HepG2 (cell line): Measurements from ENCODE around the gene NOL12. TPM values are rescaled to one million over a fixed set of nuclear protein-coding genes. Genes with fewer than 3 reads are reported as not detected.

ENCODE experiments used
- ATRX ChIP-seq: sonication (generic); formaldehyde crosslinking; IDR thresholded peaks from 2 replicates; pipeline ENCODE4 v1.4.0; 2020; ENCODE audit warnings: missing genetic modification reagents, borderline replicate concordance
- CHCHD3 ChIP-seq: sonication (generic); formaldehyde crosslinking; IDR thresholded peaks from 2 replicates; pipeline ENCODE4 v1.8.0; 2022; ENCODE audit warnings: mild to moderate bottlenecking, missing genetic modification reagents, moderate library complexity
- HOXA5 ChIP-seq: sonication (generic); formaldehyde crosslinking; IDR thresholded peaks from 2 replicates; pipeline ENCODE4 v1.4.0; 2020; ENCODE audit warnings: missing genetic modification reagents
- JDP2 ChIP-seq: sonication (generic); formaldehyde crosslinking; IDR thresholded peaks from 2 replicates; pipeline ENCODE4 v1.8.1; 2022; ENCODE audit warnings: missing genetic modification reagents, borderline replicate concordance
- MTF2 ChIP-seq: sonication (generic); formaldehyde crosslinking; IDR thresholded peaks from 2 replicates; pipeline ENCODE4 v1.5.0; 2020; ENCODE audit warnings: missing genetic modification reagents, borderline replicate concordance
- NONO ChIP-seq, 2 experiments: fragments of 450-650 bp in 1 of 2; sonication (generic) in 1 of 2; formaldehyde crosslinking in 1 of 2; IDR thresholded peaks in 1 of 2; conservative IDR thresholded peaks in 1 of 2; 2 replicates each; pipeline versions ENCODE4 v1.6.1 to v1.8.0; 2017 to 2022; ENCODE audit warnings: mild to moderate bottlenecking in 1 of 2, missing genetic modification reagents in 1 of 2, moderate library complexity in 1 of 2
- POLR2A ChIP-seq, 2 experiments: IDR thresholded peaks; 2 replicates each; pipeline ENCODE4 v1.6.1; 2011; ENCODE audit warnings: low read depth in 2 of 2, low read length in 2 of 2, mild to moderate bottlenecking in 1 of 2, moderate library complexity in 1 of 2; ENCODE audit not compliant: insufficient read depth in 1 of 2
- POLR2G ChIP-seq: fragments of 200-400 bp; formaldehyde crosslinking; IDR thresholded peaks from 2 replicates; pipeline ENCODE4 v1.6.1; 2018; ENCODE audit warnings: mild to moderate bottlenecking, low read depth, low read length, moderate library complexity
- REXO4 ChIP-seq: sonication (generic); formaldehyde crosslinking; IDR thresholded peaks from 2 replicates; pipeline ENCODE4 v1.8.0; 2022; ENCODE audit warnings: missing genetic modification reagents, mild to moderate bottlenecking, borderline replicate concordance
- TBL1XR1 ChIP-seq: fragments of 150-350 bp; IDR thresholded peaks from 2 replicates; pipeline ENCODE4 v1.6.1; 2014; ENCODE audit warnings: borderline replicate concordance, low read length; ENCODE audit not compliant: partially characterized antibody
- ZNF343 ChIP-seq: sonication (generic); formaldehyde crosslinking; IDR thresholded peaks from 2 replicates; pipeline ENCODE4 v1.4.0; 2020; ENCODE audit warnings: mild to moderate bottlenecking, missing genetic modification reagents
- ZNF766 ChIP-seq: sonication (generic); formaldehyde crosslinking; IDR thresholded peaks from 2 replicates; pipeline ENCODE4 v1.5.0; 2020; ENCODE audit warnings: missing genetic modification reagents, borderline replicate concordance
- ZNF839 ChIP-seq: sonication (generic); formaldehyde crosslinking; IDR thresholded peaks from 2 replicates; pipeline ENCODE4 v1.4.0; 2020; ENCODE audit warnings: missing genetic modification reagents, mild to moderate bottlenecking, borderline replicate concordance
- polyA plus RNA-seq, 8 experiments: library from polyadenylated mRNA; depleted of rRNA in 3 of 8; stranded (reverse) in 7 of 8; unstranded in 1 of 8; fragments of >200 nt; fragmentation: Illumina TruSeq in 4 of 8; extraction: Trizol in 4 of 8; gene quantifications; 2 replicates each; pipeline versions ENCODE4 v1.2.1 to v1.2.3, GENCODE V29; 2011 to 2016; ENCODE audit warnings: low read depth in 4 of 8, missing spikeins in 1 of 8, mixed read lengths in 1 of 8; ENCODE audit not compliant: insufficient read depth in 1 of 8
- total RNA-seq, 5 experiments: library from RNA; depleted of rRNA; stranded (reverse); fragments of >200 nt; fragmentation: Illumina TruSeq; extraction: Trizol; gene quantifications; 2 replicates each; pipeline ENCODE4 v1.2.3, GENCODE V29; 2016; ENCODE audit warnings: low read depth in 1 of 5
- TF ChIP-seq, protein P1 (sequence below): sonication (generic); formaldehyde crosslinking; IDR thresholded peaks from 2 replicates; pipeline ENCODE4 v1.4.0; 2020; ENCODE audit warnings: missing genetic modification reagents, borderline replicate concordance
- TF ChIP-seq, protein P2 (sequence below): sonication (generic); formaldehyde crosslinking; IDR thresholded peaks from 2 replicates; pipeline ENCODE4 v1.5.0; 2020; ENCODE audit warnings: mild to moderate bottlenecking, missing genetic modification reagents
- TF ChIP-seq, protein P3 (sequence below): sonication (generic); formaldehyde crosslinking; conservative IDR thresholded peaks from 2 replicates; pipeline ENCODE4 v1.8.0; 2022; ENCODE audit warnings: missing genetic modification reagents
- TF ChIP-seq, protein P4 (sequence below): sonication (generic); formaldehyde crosslinking; IDR thresholded peaks from 2 replicates; pipeline ENCODE4 v1.5.0; 2020; ENCODE audit warnings: missing genetic modification reagents, mild to moderate bottlenecking, borderline replicate concordance
- TF ChIP-seq, protein P5 (sequence below): sonication (generic); formaldehyde crosslinking; IDR thresholded peaks from 2 replicates; pipeline ENCODE4 v1.4.0; 2020; ENCODE audit warnings: missing genetic modification reagents
- TF ChIP-seq, protein P6 (sequence below): sonication (generic); formaldehyde crosslinking; IDR thresholded peaks from 2 replicates; pipeline ENCODE4 v1.5.1; 2020; ENCODE audit warnings: missing genetic modification reagents, mild to moderate bottlenecking, borderline replicate concordance

The NOL12 gene
- total and polyA plus RNA-seq, 2 of the 13 experiments (the other 11 are each of a cell fraction or from before 2014, with no cell fraction given), result 14.3 to 31.4 TPM

DNA sequence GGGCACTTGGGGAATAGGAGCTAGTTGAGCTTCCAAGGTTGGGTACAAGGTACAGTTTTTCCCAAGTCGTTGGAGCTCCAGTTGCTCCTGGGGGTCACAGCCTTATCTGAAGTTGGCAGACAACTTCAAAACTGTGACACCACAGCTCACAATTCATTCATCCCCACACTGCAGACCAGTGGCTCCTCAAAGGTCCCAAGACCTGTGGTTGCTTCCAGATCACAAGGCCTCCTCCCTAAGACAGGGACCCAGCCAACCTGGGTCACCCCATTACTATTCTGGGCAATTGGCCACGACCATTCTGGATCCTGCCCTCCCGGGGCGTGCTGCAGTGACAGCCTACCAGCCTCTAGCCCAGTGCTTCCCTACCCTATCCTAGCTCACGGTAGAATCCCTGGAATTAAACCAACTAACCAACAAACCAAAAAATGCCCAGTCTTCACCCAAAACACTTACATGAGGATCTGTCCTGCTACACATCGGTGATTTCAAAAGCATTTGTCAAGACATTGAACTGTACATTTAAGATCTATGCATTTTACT lies 28.5 kb upstream of the NOL12 start (continued):
- TF ChIP-seq ATRX (CRISPR knock-in tag) (no peak), ZNF839 (CRISPR knock-in tag) (no peak), ZNF766 (no peak), CHCHD3 (CRISPR knock-in tag) (no peak), MTF2 (CRISPR knock-in tag) (no peak), HOXA5 (0 out of 2 replicates have a peak, but pooled peaks have one; percentile 9), JDP2 (CRISPR knock-in tag) (no peak), POLR2A (IDR thresholded peaks at IDR 0.05; ENCODE audit: insufficient read depth in 1 of 2, low read depth in 2 of 2, low read length in 2 of 2) (peak; percentile 26 to 57; a peak in 1 of 4 replicates), POLR2G (peak; percentile 29; the same call in 1 of the 2 replicates), TBL1XR1 (no peak), NONO (IDR thresholded peaks at IDR 0.05) (no peak), NONO (CRISPR knock-in tag; conservative IDR thresholded peaks at IDR 0.05) (0 out of 2 replicates have a peak, but pooled peaks have one; percentile 32), REXO4 (no peak), ZNF343 (0 out of 2 replicates have a peak, but pooled peaks have one; percentile 54)
- TF ChIP-seq, protein P1, sequence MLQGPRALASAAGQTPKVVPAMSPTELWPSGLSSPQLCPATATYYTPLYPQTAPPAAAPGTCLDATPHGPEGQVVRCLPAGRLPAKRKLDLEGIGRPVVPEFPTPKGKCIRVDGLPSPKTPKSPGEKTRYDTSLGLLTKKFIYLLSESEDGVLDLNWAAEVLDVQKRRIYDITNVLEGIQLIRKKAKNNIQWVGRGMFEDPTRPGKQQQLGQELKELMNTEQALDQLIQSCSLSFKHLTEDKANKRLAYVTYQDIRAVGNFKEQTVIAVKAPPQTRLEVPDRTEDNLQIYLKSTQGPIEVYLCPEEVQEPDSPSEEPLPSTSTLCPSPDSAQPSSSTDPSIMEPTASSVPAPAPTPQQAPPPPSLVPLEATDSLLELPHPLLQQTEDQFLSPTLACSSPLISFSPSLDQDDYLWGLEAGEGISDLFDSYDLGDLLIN, result no peak
- TF ChIP-seq, protein P2, sequence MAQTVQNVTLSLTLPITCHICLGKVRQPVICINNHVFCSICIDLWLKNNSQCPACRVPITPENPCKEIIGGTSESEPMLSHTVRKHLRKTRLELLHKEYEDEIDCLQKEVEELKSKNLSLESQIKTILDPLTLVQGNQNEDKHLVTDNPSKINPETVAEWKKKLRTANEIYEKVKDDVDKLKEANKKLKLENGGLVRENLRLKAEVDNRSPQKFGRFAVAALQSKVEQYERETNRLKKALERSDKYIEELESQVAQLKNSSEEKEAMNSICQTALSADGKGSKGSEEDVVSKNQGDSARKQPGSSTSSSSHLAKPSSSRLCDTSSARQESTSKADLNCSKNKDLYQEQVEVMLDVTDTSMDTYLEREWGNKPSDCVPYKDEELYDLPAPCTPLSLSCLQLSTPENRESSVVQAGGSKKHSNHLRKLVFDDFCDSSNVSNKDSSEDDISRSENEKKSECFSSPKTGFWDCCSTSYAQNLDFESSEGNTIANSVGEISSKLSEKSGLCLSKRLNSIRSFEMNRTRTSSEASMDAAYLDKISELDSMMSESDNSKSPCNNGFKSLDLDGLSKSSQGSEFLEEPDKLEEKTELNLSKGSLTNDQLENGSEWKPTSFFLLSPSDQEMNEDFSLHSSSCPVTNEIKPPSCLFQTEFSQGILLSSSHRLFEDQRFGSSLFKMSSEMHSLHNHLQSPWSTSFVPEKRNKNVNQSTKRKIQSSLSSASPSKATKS, result no peak
- TF ChIP-seq, protein P3, sequence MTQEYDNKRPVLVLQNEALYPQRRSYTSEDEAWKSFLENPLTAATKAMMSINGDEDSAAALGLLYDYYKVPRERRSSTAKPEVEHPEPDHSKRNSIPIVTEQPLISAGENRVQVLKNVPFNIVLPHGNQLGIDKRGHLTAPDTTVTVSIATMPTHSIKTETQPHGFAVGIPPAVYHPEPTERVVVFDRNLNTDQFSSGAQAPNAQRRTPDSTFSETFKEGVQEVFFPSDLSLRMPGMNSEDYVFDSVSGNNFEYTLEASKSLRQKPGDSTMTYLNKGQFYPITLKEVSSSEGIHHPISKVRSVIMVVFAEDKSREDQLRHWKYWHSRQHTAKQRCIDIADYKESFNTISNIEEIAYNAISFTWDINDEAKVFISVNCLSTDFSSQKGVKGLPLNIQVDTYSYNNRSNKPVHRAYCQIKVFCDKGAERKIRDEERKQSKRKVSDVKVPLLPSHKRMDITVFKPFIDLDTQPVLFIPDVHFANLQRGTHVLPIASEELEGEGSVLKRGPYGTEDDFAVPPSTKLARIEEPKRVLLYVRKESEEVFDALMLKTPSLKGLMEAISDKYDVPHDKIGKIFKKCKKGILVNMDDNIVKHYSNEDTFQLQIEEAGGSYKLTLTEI, result no peak
- TF ChIP-seq, protein P4, sequence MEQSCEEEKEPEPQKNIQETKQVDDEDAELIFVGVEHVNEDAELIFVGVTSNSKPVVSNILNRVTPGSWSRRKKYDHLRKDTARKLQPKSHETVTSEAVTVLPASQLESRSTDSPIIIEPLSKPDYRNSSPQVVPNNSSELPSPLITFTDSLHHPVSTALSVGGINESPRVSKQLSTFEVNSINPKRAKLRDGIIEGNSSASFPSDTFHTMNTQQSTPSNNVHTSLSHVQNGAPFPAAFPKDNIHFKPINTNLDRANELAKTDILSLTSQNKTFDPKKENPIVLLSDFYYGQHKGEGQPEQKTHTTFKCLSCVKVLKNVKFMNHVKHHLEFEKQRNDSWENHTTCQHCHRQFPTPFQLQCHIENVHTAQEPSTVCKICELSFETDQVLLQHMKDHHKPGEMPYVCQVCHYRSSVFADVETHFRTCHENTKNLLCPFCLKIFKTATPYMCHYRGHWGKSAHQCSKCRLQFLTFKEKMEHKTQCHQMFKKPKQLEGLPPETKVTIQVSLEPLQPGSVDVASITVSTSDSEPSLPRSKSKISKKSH (CRISPR knock-in tag), result no peak
- TF ChIP-seq, protein P5, sequence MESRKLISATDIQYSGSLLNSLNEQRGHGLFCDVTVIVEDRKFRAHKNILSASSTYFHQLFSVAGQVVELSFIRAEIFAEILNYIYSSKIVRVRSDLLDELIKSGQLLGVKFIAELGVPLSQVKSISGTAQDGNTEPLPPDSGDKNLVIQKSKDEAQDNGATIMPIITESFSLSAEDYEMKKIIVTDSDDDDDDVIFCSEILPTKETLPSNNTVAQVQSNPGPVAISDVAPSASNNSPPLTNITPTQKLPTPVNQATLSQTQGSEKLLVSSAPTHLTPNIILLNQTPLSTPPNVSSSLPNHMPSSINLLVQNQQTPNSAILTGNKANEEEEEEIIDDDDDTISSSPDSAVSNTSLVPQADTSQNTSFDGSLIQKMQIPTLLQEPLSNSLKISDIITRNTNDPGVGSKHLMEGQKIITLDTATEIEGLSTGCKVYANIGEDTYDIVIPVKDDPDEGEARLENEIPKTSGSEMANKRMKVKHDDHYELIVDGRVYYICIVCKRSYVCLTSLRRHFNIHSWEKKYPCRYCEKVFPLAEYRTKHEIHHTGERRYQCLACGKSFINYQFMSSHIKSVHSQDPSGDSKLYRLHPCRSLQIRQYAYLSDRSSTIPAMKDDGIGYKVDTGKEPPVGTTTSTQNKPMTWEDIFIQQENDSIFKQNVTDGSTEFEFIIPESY (CRISPR knock-in tag), result no peak
- TF ChIP-seq, protein P6, sequence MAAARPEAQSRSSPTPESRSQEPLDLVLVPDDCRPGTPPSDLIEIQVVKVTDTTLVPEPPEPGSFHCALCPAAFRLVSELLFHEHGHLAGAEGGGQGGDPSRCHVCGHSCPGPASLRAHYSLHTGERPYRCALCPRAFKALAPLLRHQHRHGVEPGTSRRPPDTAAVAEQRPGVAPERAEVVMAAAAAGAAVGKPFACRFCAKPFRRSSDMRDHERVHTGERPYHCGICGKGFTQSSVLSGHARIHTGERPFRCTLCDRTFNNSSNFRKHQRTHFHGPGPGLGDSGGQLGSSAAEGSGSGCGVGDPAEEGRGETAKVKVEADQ, result no peak
